ENCODE results near the gene RPL31. TPM values are rescaled to one million over a fixed set of nuclear protein-coding genes. Genes with fewer than 3 reads are reported as not detected.

RPL31 gene
- total and polyA plus RNA-seq, 9 of the 15 experiments (the other 6 are each of a cell fraction or from before 2014, with no cell fraction given): 1,176 to 6,037 (median 2,997) TPM

GRCh38 chr2:100964222-100964621 lies 37.9 kb upstream of the RPL31 start:
- ChIA-PET CTCF (ENCODE audit: low intra/inter-chr PET ratio) (no interaction called here), POLR2A (interaction anchor here (0.6 kb wide), 1 partner anchor 293 kb away, joined by 3 read pairs; no protein-coding TSS in a partner anchor)
- Histone ChIP-seq H3K36me3 (ENCODE audit: control insufficient read depth, insufficient read depth, low read length) (no peaks in the 10 kb centered on the region), H3K9ac (ENCODE audit: insufficient read depth in 1 of 2, low read depth in 2 of 2, low read length in 2 of 2) (no peak overlapping the region), H3K9me1 (ENCODE audit: control insufficient read depth, insufficient read depth, low read length) (no peaks in the 10 kb centered on the region), H4K20me1 (replicated peaks; ENCODE audit: control insufficient read depth, insufficient read depth, low read length) (no peaks in the 10 kb centered on the region), H3K4me1 (replicated peaks in 1 of 2; ENCODE audit: control insufficient read depth in 2 of 2, insufficient read depth in 2 of 2, low read length in 2 of 2) (peaks cover 0 to 3% of the 10 kb centered on the region in 2 experiments; a peak in 1 of 5 replicates), H3K9me3 (replicated peaks; ENCODE audit: control insufficient read depth, insufficient read depth, low read depth, low read length) (no peaks in the 10 kb centered on the region), H3K4me2 (ENCODE audit: insufficient read depth, low read length) (no peak overlapping the region), H3K79me2 (ENCODE audit: control insufficient read depth, insufficient read depth, low read length) (no peaks in the 10 kb centered on the region), H2AFZ (ENCODE audit: low read depth, low read length) (no peak overlapping the region), H3K27me3 (ENCODE audit: control insufficient read depth in 2 of 2, insufficient read depth in 2 of 2, low read length in 2 of 2) (peaks cover 34 to 64% of the 10 kb centered on the region in 2 experiments), H3K27ac (ENCODE audit: extremely low read depth, low read depth, low read length) (no peak overlapping the region), H3K4me3 (no peak overlapping the region)
- intact Hi-C loops (cut with micrococcal nuclease) (no loop called here), in situ Hi-C loops (cut with MboI) (no loop called here)
- no peak for ATAC-seq
- WGBS (ENCODE audit: insufficient coverage, low coverage, missing lambda C conversion rate): 4% methylated on average over 12 of the region's 12 CpGs
- FAIRE-seq: no peak
- no peak for DNase-seq (ENCODE audit: extremely low read depth in 1 of 4, low spot score in 3 of 4)
- TF ChIP-seq ZNF609 (CRISPR knock-in tag; IDR thresholded peaks at IDR 0.05; ENCODE audit: borderline replicate concordance) (no peak), PTTG1 (tag; IDR thresholded peaks at IDR 0.05; ENCODE audit: low read depth) (no peak), ZFP1 (CRISPR knock-in tag; IDR thresholded peaks at IDR 0.05) (no peak), SRSF1 (IDR thresholded peaks at IDR 0.05; ENCODE audit: low read depth, low read length) (no peak), PHF21A (IDR thresholded peaks at IDR 0.05; ENCODE audit: borderline replicate concordance, low read depth) (no peak), ZNF384 (IDR thresholded peaks at IDR 0.05; ENCODE audit: low read depth, low read length) (no peak), ZNF395 (CRISPR knock-in tag; IDR thresholded peaks at IDR 0.05) (no peak), ZNF347 (CRISPR knock-in tag; IDR thresholded peaks at IDR 0.05; ENCODE audit: low read depth) (no peak), ZNF217 (CRISPR knock-in tag; IDR thresholded peaks at IDR 0.05) (no peak), CBX2 (IDR thresholded peaks at IDR 0.05; ENCODE audit: insufficient read depth, low read length, poor library complexity, severe bottlenecking) (no peak)
- TF ChIP-seq, protein P1, sequence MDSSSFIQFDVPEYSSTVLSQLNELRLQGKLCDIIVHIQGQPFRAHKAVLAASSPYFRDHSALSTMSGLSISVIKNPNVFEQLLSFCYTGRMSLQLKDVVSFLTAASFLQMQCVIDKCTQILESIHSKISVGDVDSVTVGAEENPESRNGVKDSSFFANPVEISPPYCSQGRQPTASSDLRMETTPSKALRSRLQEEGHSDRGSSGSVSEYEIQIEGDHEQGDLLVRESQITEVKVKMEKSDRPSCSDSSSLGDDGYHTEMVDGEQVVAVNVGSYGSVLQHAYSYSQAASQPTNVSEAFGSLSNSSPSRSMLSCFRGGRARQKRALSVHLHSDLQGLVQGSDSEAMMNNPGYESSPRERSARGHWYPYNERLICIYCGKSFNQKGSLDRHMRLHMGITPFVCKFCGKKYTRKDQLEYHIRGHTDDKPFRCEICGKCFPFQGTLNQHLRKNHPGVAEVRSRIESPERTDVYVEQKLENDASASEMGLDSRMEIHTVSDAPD (CRISPR knock-in tag; IDR thresholded peaks at IDR 0.05): no peak
- TF ChIP-seq, protein P2, sequence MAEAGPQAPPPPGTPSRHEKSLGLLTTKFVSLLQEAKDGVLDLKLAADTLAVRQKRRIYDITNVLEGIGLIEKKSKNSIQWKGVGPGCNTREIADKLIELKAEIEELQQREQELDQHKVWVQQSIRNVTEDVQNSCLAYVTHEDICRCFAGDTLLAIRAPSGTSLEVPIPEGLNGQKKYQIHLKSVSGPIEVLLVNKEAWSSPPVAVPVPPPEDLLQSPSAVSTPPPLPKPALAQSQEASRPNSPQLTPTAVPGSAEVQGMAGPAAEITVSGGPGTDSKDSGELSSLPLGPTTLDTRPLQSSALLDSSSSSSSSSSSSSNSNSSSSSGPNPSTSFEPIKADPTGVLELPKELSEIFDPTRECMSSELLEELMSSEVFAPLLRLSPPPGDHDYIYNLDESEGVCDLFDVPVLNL (CRISPR knock-in tag; IDR thresholded peaks at IDR 0.05; ENCODE audit: low read depth): no peak
- BruUV-seq (replicated peaks): no TSS peak
